HEK293 (cell line): ENCODE results near the gene GNG4.

ENCODE experiments used
- GFI1B ChIP-seq: fragments of 450-650 bp; formaldehyde crosslinking; IDR thresholded peaks from 2 replicates; pipeline ENCODE4 v1.5.1; 2016; ENCODE audit warnings: missing biosample characterization, missing genetic modification characterization
- GLI4 ChIP-seq: fragments of 450-650 bp; formaldehyde crosslinking; IDR thresholded peaks from 2 replicates; pipeline ENCODE4 v1.5.1; 2016; ENCODE audit warnings: missing biosample characterization, missing genetic modification characterization
- MEIS1 ChIP-seq: sonication (generic); formaldehyde crosslinking; IDR thresholded peaks from 2 replicates; pipeline ENCODE4 v1.8.1; 2022; ENCODE audit warnings: missing genetic modification reagents, mild to moderate bottlenecking, borderline replicate concordance
- ZBTB20 ChIP-seq: fragments of 450-650 bp; formaldehyde crosslinking; IDR thresholded peaks from 2 replicates; pipeline ENCODE4 v1.5.1; 2016; ENCODE audit warnings: missing biosample characterization, missing genetic modification characterization
- ZBTB21 ChIP-seq: fragments of 450-650 bp; formaldehyde crosslinking; IDR thresholded peaks from 2 replicates; pipeline ENCODE4 v1.5.1; 2017; ENCODE audit warnings: missing biosample characterization, missing genetic modification characterization
- ZFHX2 ChIP-seq: fragments of 450-650 bp; formaldehyde crosslinking; conservative IDR thresholded peaks from 2 replicates; pipeline ENCODE4 v1.5.1; 2016; ENCODE audit warnings: missing biosample characterization, missing genetic modification characterization
- ZFP41 ChIP-seq: fragments of 450-650 bp; formaldehyde crosslinking; IDR thresholded peaks from 2 replicates; pipeline ENCODE4 v1.5.1; 2016; ENCODE audit warnings: missing biosample characterization, missing genetic modification characterization, borderline replicate concordance
- ZIC2 ChIP-seq: fragments of 450-650 bp; formaldehyde crosslinking; IDR thresholded peaks from 2 replicates; pipeline ENCODE4 v1.5.1; 2016; ENCODE audit warnings: missing biosample characterization, missing genetic modification characterization
- ZNF10 ChIP-seq: fragments of 450-650 bp; formaldehyde crosslinking; IDR thresholded peaks from 2 replicates; pipeline ENCODE4 v1.5.1; 2017; ENCODE audit warnings: missing biosample characterization, missing genetic modification characterization
- ZNF157 ChIP-seq: fragments of 450-650 bp; formaldehyde crosslinking; IDR thresholded peaks from 2 replicates; pipeline ENCODE4 v1.5.1; 2016; ENCODE audit warnings: missing biosample characterization, missing genetic modification characterization
- ZNF248 ChIP-seq: fragments of 450-650 bp; formaldehyde crosslinking; IDR thresholded peaks from 2 replicates; pipeline ENCODE4 v1.5.1; 2017; ENCODE audit warnings: missing biosample characterization, missing genetic modification characterization
- ZNF274 ChIP-seq, 2 experiments: fragments of 200-500 bp in 1 of 2; fragments of 450-650 bp in 1 of 2; sonication (Bioruptor generic) in 1 of 2; formaldehyde crosslinking in 1 of 2; IDR thresholded peaks; 2 replicates each; pipeline versions ENCODE4 v1.5.1 to v1.6.1; 2014 to 2016; ENCODE audit warnings: borderline replicate concordance in 1 of 2, inconsistent platforms in 1 of 2, low read length in 1 of 2, missing biosample characterization in 1 of 2, missing genetic modification characterization in 1 of 2
- ZNF354C ChIP-seq: fragments of 450-650 bp; formaldehyde crosslinking; IDR thresholded peaks from 2 replicates; pipeline ENCODE4 v1.5.1; 2016; ENCODE audit warnings: missing biosample characterization, missing genetic modification characterization, low read depth, borderline replicate concordance
- ZNF629 ChIP-seq: fragments of 450-650 bp; formaldehyde crosslinking; IDR thresholded peaks from 2 replicates; pipeline ENCODE4 v1.5.1; 2017; ENCODE audit warnings: missing biosample characterization, missing genetic modification characterization
- ZNF654 ChIP-seq: fragments of 450-650 bp; formaldehyde crosslinking; IDR thresholded peaks from 2 replicates; pipeline ENCODE4 v1.5.1; 2016; ENCODE audit warnings: low read depth, missing biosample characterization, missing genetic modification characterization
- ZNF677 ChIP-seq: fragments of 450-650 bp; IDR thresholded peaks from 2 replicates; pipeline ENCODE4 v1.5.0; 2018; ENCODE audit warnings: missing biosample characterization, mild to moderate bottlenecking, missing genetic modification characterization, moderate library complexity
- ZNF777 ChIP-seq: fragments of 450-650 bp; formaldehyde crosslinking; IDR thresholded peaks from 2 replicates; pipeline ENCODE4 v1.5.1; 2017; ENCODE audit warnings: missing biosample characterization, missing genetic modification characterization, borderline replicate concordance
- ZNF792 ChIP-seq: fragments of 450-650 bp; formaldehyde crosslinking; IDR thresholded peaks from 2 replicates; pipeline ENCODE4 v1.5.1; 2016; ENCODE audit warnings: missing biosample characterization, missing genetic modification characterization
- ZSCAN23 ChIP-seq: fragments of 450-650 bp; formaldehyde crosslinking; IDR thresholded peaks from 2 replicates; pipeline ENCODE4 v1.5.1; 2016; ENCODE audit warnings: missing biosample characterization, missing genetic modification characterization
- ZSCAN30 ChIP-seq: fragments of 450-650 bp; IDR thresholded peaks from 2 replicates; pipeline ENCODE4 v1.5.1; 2018; ENCODE audit warnings: missing biosample characterization, mild to moderate bottlenecking, missing genetic modification characterization, moderate library complexity
- ZXDB ChIP-seq: fragments of 450-650 bp; formaldehyde crosslinking; IDR thresholded peaks from 2 replicates; pipeline ENCODE4 v1.5.1; 2016; ENCODE audit warnings: missing biosample characterization, missing genetic modification characterization
- TF ChIP-seq, protein P1 (sequence below): fragments of 450-650 bp; formaldehyde crosslinking; IDR thresholded peaks from 2 replicates; pipeline ENCODE4 v1.5.1; 2016; ENCODE audit warnings: missing biosample characterization, missing genetic modification characterization
- TF ChIP-seq, protein P2 (sequence below): fragments of 450-650 bp; formaldehyde crosslinking; conservative IDR thresholded peaks from 2 replicates; pipeline ENCODE4 v1.5.1; 2016; ENCODE audit warnings: low read depth, missing biosample characterization, missing genetic modification characterization
- TF ChIP-seq, protein P3 (sequence below): fragments of 450-650 bp; formaldehyde crosslinking; IDR thresholded peaks from 2 replicates; pipeline ENCODE4 v1.5.1; 2016; ENCODE audit warnings: missing biosample characterization, missing genetic modification characterization
- TF ChIP-seq, protein P4 (sequence below): fragments of 450-650 bp; formaldehyde crosslinking; IDR thresholded peaks from 2 replicates; pipeline ENCODE4 v1.5.1; 2016; ENCODE audit warnings: missing biosample characterization, missing genetic modification characterization
- TF ChIP-seq, protein P5 (sequence below): fragments of 450-650 bp; formaldehyde crosslinking; IDR thresholded peaks from 2 replicates; pipeline ENCODE4 v1.5.1; 2016; ENCODE audit warnings: missing biosample characterization, missing genetic modification characterization

The GNG4 gene

DNA sequence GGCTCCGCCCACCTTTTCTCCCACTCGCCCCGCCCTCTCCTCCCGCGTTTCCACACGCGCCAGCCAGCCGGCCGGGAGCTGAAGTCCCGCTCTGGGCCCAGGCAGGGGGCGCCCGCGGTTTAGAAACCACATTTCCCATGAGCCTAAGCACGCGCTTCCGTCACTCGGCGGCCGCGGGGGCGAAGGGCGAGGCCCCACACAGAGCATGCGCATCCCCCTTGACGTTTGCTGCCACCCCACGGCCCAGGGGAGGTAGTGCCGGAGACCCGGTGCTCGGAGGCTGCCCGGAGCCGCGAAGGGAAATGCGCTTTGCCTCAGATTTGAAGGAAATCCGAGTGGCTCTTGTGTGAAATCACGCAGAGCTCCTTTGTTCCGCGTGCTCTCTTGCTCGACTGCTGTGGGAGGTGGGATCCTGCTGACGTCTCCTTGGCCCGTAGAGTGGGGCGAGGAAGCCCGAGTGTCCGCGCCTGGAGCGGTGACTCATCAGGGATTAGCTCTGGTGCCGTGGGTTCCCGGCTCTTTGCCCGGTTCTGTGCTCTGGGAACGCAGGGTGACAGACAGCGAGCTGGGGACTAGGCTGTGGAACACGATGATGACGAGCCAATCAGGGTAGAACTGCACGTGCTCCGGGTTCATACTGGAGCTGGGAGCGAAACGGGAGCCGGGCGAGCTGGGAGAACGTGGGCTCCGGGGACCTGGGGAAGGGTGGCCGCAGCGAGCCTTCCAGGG, 144.9 kb downstream of the GNG4 start (continued):
- peak; percentile 86 for TF ChIP-seq ZNF10 (tag by site-specific recombination)
- TF ChIP-seq GFI1B, result peak; percentile 64
- TF ChIP-seq, protein P1, sequence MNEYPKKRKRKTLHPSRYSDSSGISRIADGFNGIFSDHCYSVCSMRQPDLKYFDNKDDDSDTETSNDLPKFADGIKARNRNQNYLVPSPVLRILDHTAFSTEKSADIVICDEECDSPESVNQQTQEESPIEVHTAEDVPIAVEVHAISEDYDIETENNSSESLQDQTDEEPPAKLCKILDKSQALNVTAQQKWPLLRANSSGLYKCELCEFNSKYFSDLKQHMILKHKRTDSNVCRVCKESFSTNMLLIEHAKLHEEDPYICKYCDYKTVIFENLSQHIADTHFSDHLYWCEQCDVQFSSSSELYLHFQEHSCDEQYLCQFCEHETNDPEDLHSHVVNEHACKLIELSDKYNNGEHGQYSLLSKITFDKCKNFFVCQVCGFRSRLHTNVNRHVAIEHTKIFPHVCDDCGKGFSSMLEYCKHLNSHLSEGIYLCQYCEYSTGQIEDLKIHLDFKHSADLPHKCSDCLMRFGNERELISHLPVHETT (tag by site-specific recombination), result peak; percentile 96
- no peak for TF ChIP-seq ZNF354C (tag by site-specific recombination)
- TF ChIP-seq MEIS1 (CRISPR knock-in tag), result no peak
- TF ChIP-seq ZNF629 (tag by site-specific recombination), result peak; percentile 96
- TF ChIP-seq ZNF248, result no peak
- peak; percentile 90 for TF ChIP-seq ZXDB
- TF ChIP-seq, protein P2, sequence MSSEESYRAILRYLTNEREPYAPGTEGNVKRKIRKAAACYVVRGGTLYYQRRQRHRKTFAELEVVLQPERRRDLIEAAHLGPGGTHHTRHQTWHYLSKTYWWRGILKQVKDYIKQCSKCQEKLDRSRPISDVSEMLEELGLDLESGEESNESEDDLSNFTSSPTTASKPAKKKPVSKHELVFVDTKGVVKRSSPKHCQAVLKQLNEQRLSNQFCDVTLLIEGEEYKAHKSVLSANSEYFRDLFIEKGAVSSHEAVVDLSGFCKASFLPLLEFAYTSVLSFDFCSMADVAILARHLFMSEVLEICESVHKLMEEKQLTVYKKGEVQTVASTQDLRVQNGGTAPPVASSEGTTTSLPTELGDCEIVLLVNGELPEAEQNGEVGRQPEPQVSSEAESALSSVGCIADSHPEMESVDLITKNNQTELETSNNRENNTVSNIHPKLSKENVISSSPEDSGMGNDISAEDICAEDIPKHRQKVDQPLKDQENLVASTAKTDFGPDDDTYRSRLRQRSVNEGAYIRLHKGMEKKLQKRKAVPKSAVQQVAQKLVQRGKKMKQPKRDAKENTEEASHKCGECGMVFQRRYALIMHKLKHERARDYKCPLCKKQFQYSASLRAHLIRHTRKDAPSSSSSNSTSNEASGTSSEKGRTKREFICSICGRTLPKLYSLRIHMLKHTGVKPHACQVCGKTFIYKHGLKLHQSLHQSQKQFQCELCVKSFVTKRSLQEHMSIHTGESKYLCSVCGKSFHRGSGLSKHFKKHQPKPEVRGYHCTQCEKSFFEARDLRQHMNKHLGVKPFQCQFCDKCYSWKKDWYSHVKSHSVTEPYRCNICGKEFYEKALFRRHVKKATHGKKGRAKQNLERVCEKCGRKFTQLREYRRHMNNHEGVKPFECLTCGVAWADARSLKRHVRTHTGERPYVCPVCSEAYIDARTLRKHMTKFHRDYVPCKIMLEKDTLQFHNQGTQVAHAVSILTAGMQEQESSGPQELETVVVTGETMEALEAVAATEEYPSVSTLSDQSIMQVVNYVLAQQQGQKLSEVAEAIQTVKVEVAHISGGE (tag by site-specific recombination), result peak; percentile 77
- no peak for TF ChIP-seq ZNF654 (tag by site-specific recombination)
- peak; percentile 100 for TF ChIP-seq ZFHX2 (tag by site-specific recombination)
- peak; percentile 95 for TF ChIP-seq ZNF792 (tag by site-specific recombination)
- TF ChIP-seq, protein P3, sequence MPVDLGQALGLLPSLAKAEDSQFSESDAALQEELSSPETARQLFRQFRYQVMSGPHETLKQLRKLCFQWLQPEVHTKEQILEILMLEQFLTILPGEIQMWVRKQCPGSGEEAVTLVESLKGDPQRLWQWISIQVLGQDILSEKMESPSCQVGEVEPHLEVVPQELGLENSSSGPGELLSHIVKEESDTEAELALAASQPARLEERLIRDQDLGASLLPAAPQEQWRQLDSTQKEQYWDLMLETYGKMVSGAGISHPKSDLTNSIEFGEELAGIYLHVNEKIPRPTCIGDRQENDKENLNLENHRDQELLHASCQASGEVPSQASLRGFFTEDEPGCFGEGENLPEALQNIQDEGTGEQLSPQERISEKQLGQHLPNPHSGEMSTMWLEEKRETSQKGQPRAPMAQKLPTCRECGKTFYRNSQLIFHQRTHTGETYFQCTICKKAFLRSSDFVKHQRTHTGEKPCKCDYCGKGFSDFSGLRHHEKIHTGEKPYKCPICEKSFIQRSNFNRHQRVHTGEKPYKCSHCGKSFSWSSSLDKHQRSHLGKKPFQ (tag by site-specific recombination), result 0 out of 2 replicates have a peak, but pooled peaks have one; percentile 32
- TF ChIP-seq ZIC2 (tag by site-specific recombination), result peak; percentile 73
- TF ChIP-seq, protein P4, sequence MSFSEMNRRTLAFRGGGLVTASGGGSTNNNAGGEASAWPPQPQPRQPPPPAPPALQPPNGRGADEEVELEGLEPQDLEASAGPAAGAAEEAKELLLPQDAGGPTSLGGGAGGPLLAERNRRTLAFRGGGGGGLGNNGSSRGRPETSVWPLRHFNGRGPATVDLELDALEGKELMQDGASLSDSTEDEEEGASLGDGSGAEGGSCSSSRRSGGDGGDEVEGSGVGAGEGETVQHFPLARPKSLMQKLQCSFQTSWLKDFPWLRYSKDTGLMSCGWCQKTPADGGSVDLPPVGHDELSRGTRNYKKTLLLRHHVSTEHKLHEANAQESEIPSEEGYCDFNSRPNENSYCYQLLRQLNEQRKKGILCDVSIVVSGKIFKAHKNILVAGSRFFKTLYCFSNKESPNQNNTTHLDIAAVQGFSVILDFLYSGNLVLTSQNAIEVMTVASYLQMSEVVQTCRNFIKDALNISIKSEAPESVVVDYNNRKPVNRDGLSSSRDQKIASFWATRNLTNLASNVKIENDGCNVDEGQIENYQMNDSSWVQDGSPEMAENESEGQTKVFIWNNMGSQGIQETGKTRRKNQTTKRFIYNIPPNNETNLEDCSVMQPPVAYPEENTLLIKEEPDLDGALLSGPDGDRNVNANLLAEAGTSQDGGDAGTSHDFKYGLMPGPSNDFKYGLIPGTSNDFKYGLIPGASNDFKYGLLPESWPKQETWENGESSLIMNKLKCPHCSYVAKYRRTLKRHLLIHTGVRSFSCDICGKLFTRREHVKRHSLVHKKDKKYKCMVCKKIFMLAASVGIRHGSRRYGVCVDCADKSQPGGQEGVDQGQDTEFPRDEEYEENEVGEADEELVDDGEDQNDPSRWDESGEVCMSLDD (tag by site-specific recombination), result peak; percentile 88
- TF ChIP-seq, protein P5, sequence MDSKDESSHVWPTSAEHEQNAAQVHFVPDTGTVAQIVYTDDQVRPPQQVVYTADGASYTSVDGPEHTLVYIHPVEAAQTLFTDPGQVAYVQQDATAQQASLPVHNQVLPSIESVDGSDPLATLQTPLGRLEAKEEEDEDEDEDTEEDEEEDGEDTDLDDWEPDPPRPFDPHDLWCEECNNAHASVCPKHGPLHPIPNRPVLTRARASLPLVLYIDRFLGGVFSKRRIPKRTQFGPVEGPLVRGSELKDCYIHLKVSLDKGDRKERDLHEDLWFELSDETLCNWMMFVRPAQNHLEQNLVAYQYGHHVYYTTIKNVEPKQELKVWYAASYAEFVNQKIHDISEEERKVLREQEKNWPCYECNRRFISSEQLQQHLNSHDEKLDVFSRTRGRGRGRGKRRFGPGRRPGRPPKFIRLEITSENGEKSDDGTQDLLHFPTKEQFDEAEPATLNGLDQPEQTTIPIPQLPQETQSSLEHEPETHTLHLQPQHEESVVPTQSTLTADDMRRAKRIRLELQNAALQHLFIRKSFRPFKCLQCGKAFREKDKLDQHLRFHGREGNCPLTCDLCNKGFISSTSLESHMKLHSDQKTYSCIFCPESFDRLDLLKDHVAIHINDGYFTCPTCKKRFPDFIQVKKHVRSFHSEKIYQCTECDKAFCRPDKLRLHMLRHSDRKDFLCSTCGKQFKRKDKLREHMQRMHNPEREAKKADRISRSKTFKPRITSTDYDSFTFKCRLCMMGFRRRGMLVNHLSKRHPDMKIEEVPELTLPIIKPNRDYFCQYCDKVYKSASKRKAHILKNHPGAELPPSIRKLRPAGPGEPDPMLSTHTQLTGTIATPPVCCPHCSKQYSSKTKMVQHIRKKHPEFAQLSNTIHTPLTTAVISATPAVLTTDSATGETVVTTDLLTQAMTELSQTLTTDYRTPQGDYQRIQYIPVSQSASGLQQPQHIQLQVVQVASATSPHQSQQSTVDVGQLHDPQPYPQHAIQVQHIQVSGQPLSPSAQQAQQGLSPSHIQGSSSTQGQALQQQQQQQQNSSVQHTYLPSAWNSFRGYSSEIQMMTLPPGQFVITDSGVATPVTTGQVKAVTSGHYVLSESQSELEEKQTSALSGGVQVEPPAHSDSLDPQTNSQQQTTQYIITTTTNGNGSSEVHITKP (tag by site-specific recombination), result peak; percentile 44; the same call in 1 of the 2 replicates
- TF ChIP-seq ZSCAN23, result peak; percentile 89
- TF ChIP-seq GLI4, result peak; percentile 85; the same call in 1 of the 2 replicates
- TF ChIP-seq ZNF677 (tag by site-specific recombination), result no peak
- peak; percentile 78 for TF ChIP-seq ZBTB21
- TF ChIP-seq ZFP41, result no peak
- TF ChIP-seq ZBTB20 (tag by site-specific recombination), result peak; percentile 99; the same call in 1 of the 2 replicates
- TF ChIP-seq ZNF157, result 0 out of 2 replicates have a peak, but pooled peaks have one; percentile 7
- TF ChIP-seq ZSCAN30, result peak; percentile 95
- no peak for TF ChIP-seq ZNF777 (tag by site-specific recombination)
- TF ChIP-seq ZNF274 (IDR thresholded peaks at IDR 0.05; ENCODE audit: low read length), result no peak
- TF ChIP-seq ZNF274 (tag by site-specific recombination; IDR thresholded peaks at IDR 0.05; ENCODE audit: borderline replicate concordance), result no peak
